C4-2B (cell line): ENCODE measurements around the gene KCNK3.

Source experiments
- CTCF ChIP-seq: fragments of 450-650 bp; conservative IDR thresholded peaks from 2 replicates; pipeline ENCODE4 v1.5.1; 2017; ENCODE audit warnings: mild to moderate bottlenecking
- ZFX ChIP-seq: fragments of 450-650 bp; IDR thresholded peaks from 2 replicates; pipeline ENCODE4 v1.6.1; 2017

GRCh38 chr2:26717362-26717761, 24.8 kb downstream of the KCNK3 start:
- TF ChIP-seq CTCF = no peak
- no peak for TF ChIP-seq ZFX
